Glutamatergic neuron (in vitro differentiated cells): ENCODE data around the gene EXOSC9. TPM values are rescaled to one million over a fixed set of nuclear protein-coding genes. Genes with fewer than 3 reads are reported as not detected.
A peak's percentile ranks its signal among the peaks of the same experiment; 100 is the strongest.

Source experiments
- DNase-seq: peaks from one replicate; pipeline ENCODE4 v3.0.0; 2022
- H3K27ac Mint-ChIP-seq: one replicate; pipeline ENCODE4 v1.8.0; 2020; ENCODE audit warnings: mild to moderate bottlenecking, mixed read lengths, inconsistent platforms; ENCODE audit not compliant: unreplicated experiment
- H3K27me3 Mint-ChIP-seq: one replicate; pipeline ENCODE4 v1.8.0; 2020; ENCODE audit warnings: mild to moderate bottlenecking, moderate library complexity, mixed read lengths, inconsistent platforms; ENCODE audit not compliant: unreplicated experiment
- H3K36me3 Mint-ChIP-seq: one replicate; pipeline ENCODE4 v1.8.0; 2020; ENCODE audit warnings: mild to moderate bottlenecking, mixed read lengths, inconsistent platforms; ENCODE audit not compliant: unreplicated experiment
- H3K4me1 Mint-ChIP-seq: one replicate; pipeline ENCODE4 v1.8.0; 2020; ENCODE audit warnings: mild to moderate bottlenecking, low read depth, mixed read lengths, inconsistent platforms; ENCODE audit not compliant: unreplicated experiment
- H3K4me3 Mint-ChIP-seq: one replicate; pipeline ENCODE4 v1.8.0; 2020; ENCODE audit warnings: mild to moderate bottlenecking, mixed read lengths, inconsistent platforms; ENCODE audit not compliant: unreplicated experiment
- H3K9me3 Mint-ChIP-seq: one replicate; pipeline ENCODE4 v1.8.0; 2020; ENCODE audit warnings: mild to moderate bottlenecking, moderate library complexity, mixed read lengths, inconsistent platforms; ENCODE audit not compliant: unreplicated experiment
- total RNA-seq: library from RNA; stranded (reverse); fragmentation: NEBNext Ultra II Directional; extraction: Animal tissue kit (Norgen Biotek cat#: 25700); gene quantifications from one replicate; pipeline ENCODE4 v1.2.1, GENCODE V29; 2021; ENCODE audit not compliant: unreplicated experiment
- TF ChIP-seq, protein P1 (sequence below): fragments of 200-600 bp; sonication (generic); IDR thresholded peaks from one replicate; pipeline ENCODE4 v1.5.0; 2021; ENCODE audit not compliant: partially characterized antibody, unreplicated experiment

EXOSC9 gene
- total RNA-seq, 1 donor from 2014 or later = 25.4 TPM

DNA sequence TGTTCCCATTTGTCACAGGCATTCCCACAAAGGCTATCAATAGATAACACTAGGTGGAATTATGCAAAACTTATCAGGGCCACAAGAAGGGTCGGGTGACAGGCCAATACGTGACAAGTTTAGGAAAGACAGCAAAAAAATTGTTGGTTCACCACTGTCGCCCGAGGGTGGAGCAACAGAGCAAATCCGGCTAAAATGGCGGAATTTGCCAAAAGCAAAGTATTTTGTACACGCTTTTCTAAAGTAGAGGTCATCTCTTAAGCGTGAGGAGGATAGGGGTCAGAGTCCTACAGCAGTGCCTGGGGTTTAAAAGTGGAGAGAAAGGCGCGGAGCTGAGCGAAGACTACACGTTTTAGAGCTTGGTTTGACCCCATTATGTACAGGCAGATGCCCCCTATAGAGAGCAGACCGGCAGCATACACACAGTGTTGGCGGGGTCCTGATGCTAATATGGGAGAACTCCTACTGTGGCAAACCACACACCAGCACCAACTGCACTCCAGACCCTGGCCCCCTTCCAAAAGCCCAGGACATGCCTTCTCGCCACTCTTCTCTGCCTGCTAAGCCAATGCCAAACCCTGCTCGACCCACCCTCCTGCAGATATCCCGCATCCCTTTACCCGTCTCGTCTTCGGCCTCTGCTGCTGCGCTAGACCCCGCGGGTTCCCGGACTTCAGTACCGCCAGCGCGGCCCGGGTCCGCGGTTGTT, 21.8 kb downstream of the EXOSC9 start:
- peak; percentile 28 for DNase-seq
- peak overlapping the region; percentile 94 for H3K4me3 Mint-ChIP-seq
- TF ChIP-seq, protein P1, sequence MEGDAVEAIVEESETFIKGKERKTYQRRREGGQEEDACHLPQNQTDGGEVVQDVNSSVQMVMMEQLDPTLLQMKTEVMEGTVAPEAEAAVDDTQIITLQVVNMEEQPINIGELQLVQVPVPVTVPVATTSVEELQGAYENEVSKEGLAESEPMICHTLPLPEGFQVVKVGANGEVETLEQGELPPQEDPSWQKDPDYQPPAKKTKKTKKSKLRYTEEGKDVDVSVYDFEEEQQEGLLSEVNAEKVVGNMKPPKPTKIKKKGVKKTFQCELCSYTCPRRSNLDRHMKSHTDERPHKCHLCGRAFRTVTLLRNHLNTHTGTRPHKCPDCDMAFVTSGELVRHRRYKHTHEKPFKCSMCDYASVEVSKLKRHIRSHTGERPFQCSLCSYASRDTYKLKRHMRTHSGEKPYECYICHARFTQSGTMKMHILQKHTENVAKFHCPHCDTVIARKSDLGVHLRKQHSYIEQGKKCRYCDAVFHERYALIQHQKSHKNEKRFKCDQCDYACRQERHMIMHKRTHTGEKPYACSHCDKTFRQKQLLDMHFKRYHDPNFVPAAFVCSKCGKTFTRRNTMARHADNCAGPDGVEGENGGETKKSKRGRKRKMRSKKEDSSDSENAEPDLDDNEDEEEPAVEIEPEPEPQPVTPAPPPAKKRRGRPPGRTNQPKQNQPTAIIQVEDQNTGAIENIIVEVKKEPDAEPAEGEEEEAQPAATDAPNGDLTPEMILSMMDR = no peak
- no peaks in the 10 kb centered on the region for H3K36me3 Mint-ChIP-seq
- no peaks in the 10 kb centered on the region for H3K27me3 Mint-ChIP-seq
- peak overlapping the region; percentile 87 for H3K27ac Mint-ChIP-seq
- H3K4me1 Mint-ChIP-seq = peaks cover 10% of the 10 kb centered on the region
- H3K9me3 Mint-ChIP-seq = peaks cover 4% of the 10 kb centered on the region

DNA sequence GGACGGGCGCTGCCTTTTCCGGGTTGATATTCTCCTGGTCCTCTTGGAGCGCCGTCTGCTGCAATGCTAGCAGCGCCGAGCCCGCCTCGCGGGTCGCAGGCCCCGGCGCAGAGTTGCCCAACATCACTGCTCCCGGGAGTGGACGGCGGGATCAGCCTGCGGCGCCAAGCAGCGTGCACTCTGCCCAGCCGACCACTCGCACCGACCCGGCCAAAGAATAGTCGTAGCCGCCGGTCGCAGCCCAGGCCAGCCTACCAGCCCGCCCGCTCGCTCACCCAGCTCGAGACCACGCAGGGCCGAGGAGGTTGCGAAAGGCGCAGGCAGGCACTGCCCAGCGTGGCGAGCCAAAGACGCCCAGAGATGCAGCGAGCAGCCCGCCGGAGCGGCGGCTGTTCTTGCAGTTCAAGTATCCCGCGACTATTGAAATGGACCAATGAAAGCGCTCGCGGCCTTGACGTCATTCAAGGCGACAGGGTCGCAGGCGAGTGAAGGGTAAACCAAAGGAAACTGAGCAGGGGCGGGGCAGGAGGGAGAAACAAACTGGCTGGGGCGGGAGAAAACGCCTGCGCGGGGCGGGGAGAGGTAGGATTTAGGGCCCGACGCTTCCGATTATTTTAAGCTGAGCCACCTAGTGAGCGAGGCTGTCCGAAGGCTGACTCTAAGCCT, 22.5 kb downstream of the EXOSC9 start, which contains the start of gene CCNA2:
Gene CCNA2 (minus strand): TSS at position 379 of the 666 bp plus-strand sequence. CDS start 255 bp downstream, at position 124.
- Mint-ChIP-seq H3K27me3 (no peaks in the 10 kb centered on the region), H3K36me3 (no peaks in the 10 kb centered on the region), H3K4me3 (peak within 1 kb of the TSS; percentile 94), H3K27ac (peak within 1 kb of the TSS; percentile 87), H3K9me3 (peaks cover 2% of the 10 kb centered on the region), H3K4me1 (peaks cover 10% of the 10 kb centered on the region)
- TF ChIP-seq, protein P1 = no peak
- peak; percentile 92 for DNase-seq

DNA sequence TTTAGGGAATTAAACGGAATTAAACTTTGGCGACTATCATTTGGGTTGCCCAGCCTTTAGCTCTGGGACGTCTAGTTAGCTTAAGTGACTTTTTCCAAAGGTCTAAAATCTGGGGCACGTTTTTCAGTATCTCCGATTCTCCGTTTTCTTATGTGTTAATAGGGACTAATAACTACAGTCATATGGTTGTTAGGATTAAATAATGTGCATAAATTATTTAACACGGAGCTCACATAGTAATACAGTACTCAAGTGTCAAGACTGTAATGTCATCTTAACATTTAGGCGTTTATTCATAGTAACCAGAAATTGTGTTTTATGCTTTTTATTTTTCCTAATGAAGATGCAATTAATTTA, 23.0 kb downstream of the EXOSC9 start:
- no peak for DNase-seq
- TF ChIP-seq, protein P1 = no peak
- peaks cover 2% of the 10 kb centered on the region for H3K9me3 Mint-ChIP-seq
- H3K36me3 Mint-ChIP-seq = no peaks in the 10 kb centered on the region
- H3K27ac Mint-ChIP-seq = peak overlapping the region; percentile 50
- peak overlapping the region; percentile 94 for H3K4me3 Mint-ChIP-seq
- H3K4me1 Mint-ChIP-seq = peaks cover 10% of the 10 kb centered on the region
- no peaks in the 10 kb centered on the region for H3K27me3 Mint-ChIP-seq

- peaks cover 10% of the 10 kb centered on the region for H3K4me1 Mint-ChIP-seq
- peaks cover 2% of the 10 kb centered on the region for H3K9me3 Mint-ChIP-seq
- no peak for DNase-seq
- no peaks in the 10 kb centered on the region for H3K27me3 Mint-ChIP-seq
- no peaks in the 10 kb centered on the region for H3K36me3 Mint-ChIP-seq
- H3K27ac Mint-ChIP-seq = no peak overlapping the region
- H3K4me3 Mint-ChIP-seq = no peak overlapping the region
- TF ChIP-seq, protein P1 = no peak
Observed at GRCh38 chr4:121824950-121825349, 23.8 kb downstream of the EXOSC9 start.

GRCh38 chr4:121827853-121828252, 26.7 kb downstream of the EXOSC9 start:
- Mint-ChIP-seq H3K27me3 (no peaks in the 10 kb centered on the region), H3K4me1 (no peaks in the 10 kb centered on the region), H3K36me3 (no peaks in the 10 kb centered on the region), H3K27ac (no peak overlapping the region), H3K9me3 (peaks cover 2% of the 10 kb centered on the region), H3K4me3 (no peak overlapping the region)
- no peak for DNase-seq
- TF ChIP-seq, protein P1 = no peak
